Psoas muscle (tissue), 8 donors: ENCODE results near the gene PAXX. TPM values are rescaled to one million over a fixed set of nuclear protein-coding genes. Genes with fewer than 3 reads are reported as not detected.

Experiments
- ATAC-seq, 4 donors: fragments of 200-7000 bp; cut with Tn5 transposase; one replicate each; pipeline ENCODE4 v1.9.1; 2020; ENCODE audit warnings: moderate library complexity in 3 of 4, mild to moderate bottlenecking in 2 of 4
- DNase-seq, 2 donors: peaks; one replicate each; pipeline ENCODE4 v3.0.0-alpha.2; 2020
- H3K27ac ChIP-seq: fragments of 200-600 bp; one replicate; pipeline ENCODE4 v1.8.0; 2022
- H3K27me3 ChIP-seq, 3 donors: fragments of 200-600 bp in 1 of 3; one replicate each; pipeline versions ENCODE4 v1.6.1 to v1.8.0; 2013 to 2022; ENCODE audit warnings: low read length in 2 of 3, mild to moderate bottlenecking in 2 of 3, moderate library complexity in 1 of 3; ENCODE audit not compliant: insufficient read depth in 3 of 3
- H3K36me3 ChIP-seq, 2 donors: fragments of 200-600 bp in 1 of 2; one replicate each; pipeline versions ENCODE4 v1.6.1 to v1.8.0; 2013 to 2022; ENCODE audit warnings: low read depth in 1 of 2, mild to moderate bottlenecking in 1 of 2, moderate library complexity in 1 of 2; ENCODE audit not compliant: insufficient read depth in 1 of 2
- H3K4me1 ChIP-seq: fragments of 200-600 bp; one replicate; pipeline ENCODE4 v1.8.0; 2022
- H3K4me3 ChIP-seq: fragments of 200-600 bp; one replicate; pipeline ENCODE4 v1.8.0; 2022; ENCODE audit warnings: mild to moderate bottlenecking
- H3K9me3 ChIP-seq: fragments of 200-600 bp; one replicate; pipeline ENCODE4 v1.8.0; 2022
- WGBS, 3 donors: extraction: QIAGEN DNeasy Blood & Tissue Kit; methylation state at CpG; one replicate each; pipeline versions ENCODE4 v1.1.6 to v1.1.7; 2013; 5-methylcytosine and 5-hydroxymethylcytosine counted together
- intact Hi-C, 2 donors: fragments of 100-400 bp; cut with DNase I; formaldehyde crosslinking; loops; one replicate each; pipeline versions ENCODE4 v1.11.0 to v1.14.2; 2022
- polyA plus RNA-seq, 3 donors: library from polyadenylated mRNA; stranded (reverse); fragments of 200-250 nt; gene quantifications; one replicate each; pipeline ENCODE4 v1.2.3, GENCODE V29; 2013
- total RNA-seq, 4 donors: library from RNA; stranded (reverse); fragmentation: NEBNext Ultra II Directional in 2 of 4; extraction: Animal tissue kit (Norgen Biotek cat#: 25700) in 2 of 4; gene quantifications; one replicate each; pipeline versions ENCODE4 v1.2.1 to v1.2.4, GENCODE V29; 2021 to 2023
- TF ChIP-seq, protein P1 (sequence below): fragments of 200-600 bp; IDR thresholded peaks from one replicate; pipeline ENCODE4 v1.8.0; 2022; ENCODE audit warnings: antibody characterized with exemption
- donor health status: healthy with polysubstance abuse.
- donor health status: DM: no; HTN: no; CAD: no; lungs with moderate emphysema.
- donor health status: Bipolar disorder and iron deficiency.
- donor health status: healthy.
- donor health status: DM: yes; HTN: yes; CAD: no.
- donor health status: DM: no; HTN: no; CAD: no.
- donor health status: DM: no; HTN: no; CAD: no.
- donor health status: DM: yes; HTN: yes; CAD: no.

PAXX gene
- total and polyA plus RNA-seq, 7 donors: 9.4 to 39.2 (median 15.6) TPM

DNA sequence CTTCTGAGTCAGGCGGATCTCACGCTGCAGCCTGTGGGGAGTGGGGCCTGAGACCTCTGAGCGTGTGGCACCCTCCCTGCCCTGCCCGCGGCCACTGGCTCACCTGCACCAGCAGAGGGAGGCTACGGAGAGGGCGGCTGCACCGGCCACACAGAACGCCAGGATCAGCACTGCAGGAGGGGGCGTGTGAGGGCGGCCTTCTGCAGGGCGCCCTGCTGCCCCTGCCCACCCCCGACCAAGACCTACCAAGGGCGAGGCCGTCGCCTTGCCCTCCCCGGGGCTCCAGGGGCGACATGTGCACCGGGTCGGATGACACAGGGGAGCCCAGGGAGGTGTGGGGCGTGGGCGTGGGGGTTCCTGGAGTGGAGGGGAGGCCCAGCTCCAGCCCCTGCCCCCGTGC, 48.3 kb downstream of the PAXX start:
- peaks cover 0 to 20% (median 0%) of the 10 kb centered on the region in 3 donors for H3K27me3 ChIP-seq
- no peaks in the 10 kb centered on the region for H3K9me3 ChIP-seq
- intact Hi-C loops: no loop called here
- no peak for ATAC-seq
- no peak overlapping the region for H3K27ac ChIP-seq
- DNase-seq: no peak
- peaks cover 8% of the 10 kb centered on the region for H3K4me1 ChIP-seq
- peaks cover 0 to 12% of the 10 kb centered on the region in 2 donors for H3K36me3 ChIP-seq
- H3K4me3 ChIP-seq: no peak overlapping the region
- 85 to 88% (median 85%) methylated on average over 19 to 23 of the region's 23 CpGs for WGBS, 3 donors
- TF ChIP-seq, protein P1, sequence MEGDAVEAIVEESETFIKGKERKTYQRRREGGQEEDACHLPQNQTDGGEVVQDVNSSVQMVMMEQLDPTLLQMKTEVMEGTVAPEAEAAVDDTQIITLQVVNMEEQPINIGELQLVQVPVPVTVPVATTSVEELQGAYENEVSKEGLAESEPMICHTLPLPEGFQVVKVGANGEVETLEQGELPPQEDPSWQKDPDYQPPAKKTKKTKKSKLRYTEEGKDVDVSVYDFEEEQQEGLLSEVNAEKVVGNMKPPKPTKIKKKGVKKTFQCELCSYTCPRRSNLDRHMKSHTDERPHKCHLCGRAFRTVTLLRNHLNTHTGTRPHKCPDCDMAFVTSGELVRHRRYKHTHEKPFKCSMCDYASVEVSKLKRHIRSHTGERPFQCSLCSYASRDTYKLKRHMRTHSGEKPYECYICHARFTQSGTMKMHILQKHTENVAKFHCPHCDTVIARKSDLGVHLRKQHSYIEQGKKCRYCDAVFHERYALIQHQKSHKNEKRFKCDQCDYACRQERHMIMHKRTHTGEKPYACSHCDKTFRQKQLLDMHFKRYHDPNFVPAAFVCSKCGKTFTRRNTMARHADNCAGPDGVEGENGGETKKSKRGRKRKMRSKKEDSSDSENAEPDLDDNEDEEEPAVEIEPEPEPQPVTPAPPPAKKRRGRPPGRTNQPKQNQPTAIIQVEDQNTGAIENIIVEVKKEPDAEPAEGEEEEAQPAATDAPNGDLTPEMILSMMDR: no peak

DNA sequence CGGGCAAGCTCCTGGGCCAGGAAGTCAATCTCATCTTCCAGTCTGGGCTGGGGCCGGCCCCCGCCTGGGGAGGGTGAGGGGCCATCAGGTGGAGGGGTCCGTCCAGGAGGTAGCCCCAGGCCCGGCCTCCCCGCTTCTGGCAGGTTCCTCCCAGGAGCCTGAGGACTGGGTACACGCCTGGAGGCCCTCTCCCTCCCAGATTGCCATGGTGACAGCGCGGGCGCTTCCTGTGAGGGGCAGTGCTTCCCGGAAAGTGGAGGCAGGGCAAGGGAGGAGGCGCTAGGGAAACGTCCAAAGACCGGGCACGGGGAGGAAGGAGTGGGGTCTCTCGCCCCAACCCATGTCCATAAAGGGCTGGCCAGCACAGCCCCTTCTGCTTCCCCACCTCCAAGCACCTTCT, 48.9 kb downstream of the PAXX start:
- H3K9me3 ChIP-seq: no peaks in the 10 kb centered on the region
- intact Hi-C loops: no loop called here
- TF ChIP-seq, protein P1: no peak
- DNase-seq (no peak), ATAC-seq (no peak)
- no peak overlapping the region for H3K27ac ChIP-seq
- peaks cover 0 to 23% (median 0%) of the 10 kb centered on the region in 3 donors for H3K27me3 ChIP-seq
- peaks cover 0 to 12% of the 10 kb centered on the region in 2 donors for H3K36me3 ChIP-seq
- H3K4me3 ChIP-seq: no peak overlapping the region
- H3K4me1 ChIP-seq: peaks cover 10% of the 10 kb centered on the region
- WGBS, 3 donors: 63 to 69% (median 66%) methylated on average over 15 to 16 of the region's 16 CpGs

DNA sequence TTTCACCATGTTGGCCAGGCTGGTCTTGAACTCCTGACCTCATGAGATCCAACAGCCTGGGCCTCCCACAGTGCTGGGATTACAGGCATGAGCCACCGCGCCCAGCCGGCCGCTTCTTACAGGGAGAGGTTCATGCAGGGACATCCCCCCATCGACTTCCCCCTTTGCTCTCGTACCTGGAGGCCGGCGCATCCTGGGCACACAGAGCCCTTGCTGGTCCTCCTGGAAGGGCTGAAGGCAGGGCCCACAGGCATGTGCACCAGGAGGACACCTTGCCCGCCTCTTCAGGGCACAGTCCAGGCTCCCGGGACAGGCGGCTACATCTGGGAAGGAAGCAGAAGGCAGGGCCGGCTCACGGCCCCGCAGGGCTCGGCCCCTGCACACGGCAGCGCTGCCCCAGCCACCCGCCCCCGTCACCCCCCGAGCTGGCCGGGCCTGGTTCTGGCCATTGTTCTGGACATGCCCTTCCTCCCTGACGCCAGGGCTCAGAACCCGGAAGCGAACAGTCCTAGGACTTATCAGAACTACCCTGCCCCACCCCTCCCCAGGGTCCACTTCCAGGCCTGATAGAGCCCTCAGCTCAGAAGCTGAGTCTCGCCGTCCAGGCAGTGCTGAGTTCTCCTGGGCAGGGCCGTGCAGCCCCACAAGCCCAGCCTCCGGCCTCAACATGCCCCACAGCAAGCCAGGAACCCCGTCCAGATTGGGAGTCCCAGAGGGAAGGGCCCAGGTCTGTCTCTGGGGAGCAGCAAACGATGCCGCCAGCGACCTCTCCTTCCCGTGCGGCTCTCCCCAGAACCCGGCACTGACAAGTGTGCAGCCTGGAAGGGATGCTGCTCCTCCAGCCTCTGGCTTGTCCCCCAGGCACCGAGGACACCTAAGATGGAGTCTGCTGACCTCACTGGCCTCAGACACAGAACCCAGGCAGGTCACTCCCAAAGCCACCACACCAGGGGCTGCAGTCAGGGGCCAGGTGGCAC, 50.8 kb downstream of the PAXX start:
- 70 to 77% (median 76%) methylated on average over 30 to 36 of the region's 36 CpGs for WGBS, 3 donors
- intact Hi-C loops: no loop called here
- Histone ChIP-seq H3K4me1 (peaks cover 14% of the 10 kb centered on the region), H3K36me3 (peaks cover 0 to 12% of the 10 kb centered on the region in 2 donors), H3K9me3 (no peaks in the 10 kb centered on the region), H3K4me3 (peak overlapping the region; percentile 13), H3K27me3 (peaks cover 0 to 42% (median 4%) of the 10 kb centered on the region in 3 donors), H3K27ac (no peak overlapping the region)
- TF ChIP-seq, protein P1: no peak
- peak in 1 of 4 donors; percentile 25 for ATAC-seq
- DNase-seq: no peak

Other genes starting within 250 kb of the PAXX start
Only the 30 nearest of the 39 such genes appear.
- 10 to 100 TPM; 32.0 to 49.1 (median 45.9) TPM for gene TMEM141, start 201.1 kb upstream of the PAXX start, total RNA-seq
- gene TMEM141, start 201.1 kb upstream of the PAXX start, polyA plus RNA-seq: 10 to 100 TPM; 49.3 to 89.1 (median 65.1) TPM
- gene CCDC183, start 196.1 kb upstream of the PAXX start, total RNA-seq: not detected
- gene CCDC183, start 196.1 kb upstream of the PAXX start, polyA plus RNA-seq: under 1 TPM in 2 of 3 donors, not detected in 1; 0.03 to 0.08 TPM
- gene RABL6, start 184.5 kb upstream of the PAXX start, total RNA-seq: 10 to 100 TPM; 74.4 to 90.5 (median 88.3) TPM
- 10 to 100 TPM; 73.0 to 82.5 (median 75.4) TPM for gene RABL6, start 184.5 kb upstream of the PAXX start, polyA plus RNA-seq
- 1 to 10 TPM; 1.3 to 4.9 (median 3.5) TPM for gene AJM1, start 149.9 kb upstream of the PAXX start, total RNA-seq
- 1 to 10 TPM; 1.6 to 2.0 (median 1.7) TPM for gene AJM1, start 149.9 kb upstream of the PAXX start, polyA plus RNA-seq
- gene PHPT1, start 143.0 kb upstream of the PAXX start, total RNA-seq: 100 to 1,000 TPM; 154 to 272 (median 220) TPM
- gene PHPT1, start 143.0 kb upstream of the PAXX start, polyA plus RNA-seq: 100 to 1,000 TPM; 228 to 295 (median 288) TPM
- 1 to 10 TPM; 1.7 to 4.7 (median 3.1) TPM for gene MAMDC4, start 140.1 kb upstream of the PAXX start, total RNA-seq
- gene MAMDC4, start 140.1 kb upstream of the PAXX start, polyA plus RNA-seq: 1 to 10 TPM; 2.1 to 7.9 (median 2.4) TPM
- gene EDF1, start 126.1 kb upstream of the PAXX start, total RNA-seq: 100 to 1,000 TPM; 254 to 371 (median 331) TPM
- 100 to 1,000 TPM; 241 to 534 (median 365) TPM for gene EDF1, start 126.1 kb upstream of the PAXX start, polyA plus RNA-seq
- 10 to 100 TPM in 2 of 4 donors, 1 to 10 TPM in 2; 5.4 to 13.2 (median 9.4) TPM for gene TRAF2, start 105.9 kb upstream of the PAXX start, total RNA-seq
- gene TRAF2, start 105.9 kb upstream of the PAXX start, polyA plus RNA-seq: 10 to 100 TPM in 2 of 3 donors, 1 to 10 TPM in 1; 8.6 to 15.9 (median 11.1) TPM
- gene FBXW5, start 47.7 kb upstream of the PAXX start, total RNA-seq: 100 to 1,000 TPM; 135 to 236 (median 171) TPM
- gene FBXW5, start 47.7 kb upstream of the PAXX start, polyA plus RNA-seq: 100 to 1,000 TPM; 202 to 261 (median 213) TPM
- gene C8G, start 47.2 kb upstream of the PAXX start, total RNA-seq: 1 to 10 TPM; 1.7 to 7.9 (median 5.9) TPM
- 1 to 10 TPM; 3.4 to 6.0 (median 4.5) TPM for gene C8G, start 47.2 kb upstream of the PAXX start, polyA plus RNA-seq
- 1 to 10 TPM in 1 of 4 donors, under 1 TPM in 2, not detected in 1; 0.38 to 1.5 (median 0.48) TPM for gene LCN12, start 40.1 kb upstream of the PAXX start, total RNA-seq
- under 1 TPM; 0.06 to 0.17 (median 0.13) TPM for gene LCN12, start 40.1 kb upstream of the PAXX start, polyA plus RNA-seq
- gene PTGDS, start 14.9 kb upstream of the PAXX start, total RNA-seq: 100 to 1,000 TPM in 1 of 4 donors, 10 to 100 TPM in 3; 23.3 to 130 (median 74.3) TPM
- gene PTGDS, start 14.9 kb upstream of the PAXX start, polyA plus RNA-seq: 10 to 100 TPM; 29.9 to 37.9 (median 37.8) TPM
- gene LCNL1, start 9.4 kb upstream of the PAXX start, total RNA-seq: under 1 TPM; 0.10 to 0.79 (median 0.38) TPM
- gene LCNL1, start 9.4 kb upstream of the PAXX start, polyA plus RNA-seq: under 1 TPM; 0.04 to 0.14 (median 0.06) TPM
- gene CLIC3, start 4.1 kb downstream of the PAXX start, total RNA-seq: under 1 TPM in 3 of 4 donors, not detected in 1; 0.38 to 0.90 (median 0.54) TPM
- gene CLIC3, start 4.1 kb downstream of the PAXX start, polyA plus RNA-seq: under 1 TPM; 0.55 to 0.94 (median 0.79) TPM
- 10 to 100 TPM; 12.2 to 23.5 (median 18.3) TPM for gene ABCA2, start 35.8 kb downstream of the PAXX start, total RNA-seq
- gene ABCA2, start 35.8 kb downstream of the PAXX start, polyA plus RNA-seq: 10 to 100 TPM in 1 of 3 donors, 1 to 10 TPM in 2; 6.9 to 11.1 (median 8.5) TPM
- under 1 TPM in 1 of 4 donors, not detected in 3; 0.08 TPM for gene FUT7, start 39.7 kb downstream of the PAXX start, total RNA-seq
- gene FUT7, start 39.7 kb downstream of the PAXX start, polyA plus RNA-seq: under 1 TPM in 2 of 3 donors, not detected in 1; 0.01 to 0.06 TPM
- gene NPDC1, start 53.8 kb downstream of the PAXX start, total RNA-seq: 10 to 100 TPM; 17.3 to 32.1 (median 22.6) TPM
- 10 to 100 TPM; 14.8 to 23.2 (median 17.6) TPM for gene NPDC1, start 53.8 kb downstream of the PAXX start, polyA plus RNA-seq
- gene ENTPD2, start 61.6 kb downstream of the PAXX start, total RNA-seq: 1 to 10 TPM in 2 of 4 donors, under 1 TPM in 2; 0.59 to 1.4 (median 0.95) TPM
- gene ENTPD2, start 61.6 kb downstream of the PAXX start, polyA plus RNA-seq: under 1 TPM; 0.17 to 0.29 (median 0.28) TPM
- gene SAPCD2, start 78.1 kb downstream of the PAXX start, total RNA-seq: under 1 TPM; 0.10 to 0.15 (median 0.12) TPM
- under 1 TPM in 2 of 3 donors, not detected in 1; 0.18 to 0.22 TPM for gene SAPCD2, start 78.1 kb downstream of the PAXX start, polyA plus RNA-seq
- gene UAP1L1, start 85.1 kb downstream of the PAXX start, total RNA-seq: 1 to 10 TPM; 1.8 to 4.5 (median 3.0) TPM
- gene UAP1L1, start 85.1 kb downstream of the PAXX start, polyA plus RNA-seq: 1 to 10 TPM; 1.5 to 2.4 (median 1.7) TPM
- gene MAN1B1, start 94.6 kb downstream of the PAXX start, total RNA-seq: 10 to 100 TPM; 13.5 to 18.1 (median 14.4) TPM
- gene MAN1B1, start 94.6 kb downstream of the PAXX start, polyA plus RNA-seq: 10 to 100 TPM; 13.1 to 24.4 (median 21.8) TPM
- 10 to 100 TPM; 43.2 to 75.3 (median 67.5) TPM for gene DPP7, start 122.3 kb downstream of the PAXX start, total RNA-seq
- gene DPP7, start 122.3 kb downstream of the PAXX start, polyA plus RNA-seq: 10 to 100 TPM; 34.8 to 67.7 (median 61.3) TPM
- gene GRIN1, start 146.7 kb downstream of the PAXX start, total RNA-seq: not detected
- gene GRIN1, start 146.7 kb downstream of the PAXX start, polyA plus RNA-seq: under 1 TPM in 1 of 3 donors, not detected in 2; 0.06 TPM
- gene LRRC26, start 177.6 kb downstream of the PAXX start, total RNA-seq: not detected
- gene LRRC26, start 177.6 kb downstream of the PAXX start, polyA plus RNA-seq: not detected
- not detected for gene TMEM210, start 179.6 kb downstream of the PAXX start, total RNA-seq
- gene TMEM210, start 179.6 kb downstream of the PAXX start, polyA plus RNA-seq: not detected
- 10 to 100 TPM; 20.5 to 32.1 (median 24.3) TPM for gene ANAPC2, start 196.1 kb downstream of the PAXX start, total RNA-seq
- 10 to 100 TPM; 13.0 to 22.6 (median 21.6) TPM for gene ANAPC2, start 196.1 kb downstream of the PAXX start, polyA plus RNA-seq
- gene SSNA1, start 196.3 kb downstream of the PAXX start, total RNA-seq: 10 to 100 TPM; 51.5 to 65.4 (median 54.4) TPM
- gene SSNA1, start 196.3 kb downstream of the PAXX start, polyA plus RNA-seq: 100 to 1,000 TPM; 101 to 176 (median 142) TPM
- gene TPRN, start 208.3 kb downstream of the PAXX start, total RNA-seq: 10 to 100 TPM in 2 of 4 donors, 1 to 10 TPM in 2; 8.0 to 11.3 (median 9.8) TPM
- 10 to 100 TPM in 1 of 3 donors, 1 to 10 TPM in 2; 3.6 to 11.1 (median 6.7) TPM for gene TPRN, start 208.3 kb downstream of the PAXX start, polyA plus RNA-seq
- 10 to 100 TPM; 31.2 to 40.1 (median 36.0) TPM for gene TMEM203, start 213.2 kb downstream of the PAXX start, total RNA-seq
- 10 to 100 TPM; 30.6 to 71.6 (median 47.7) TPM for gene TMEM203, start 213.2 kb downstream of the PAXX start, polyA plus RNA-seq
- gene NDOR1, start 213.3 kb downstream of the PAXX start, total RNA-seq: 1 to 10 TPM; 2.2 to 4.4 (median 3.7) TPM
- 1 to 10 TPM; 1.5 to 6.3 (median 6.2) TPM for gene NDOR1, start 213.3 kb downstream of the PAXX start, polyA plus RNA-seq